NCI-H1694 (cell line): ENCODE data around the gene RASGRP1.

Source experiments
- DNase-seq: peaks from one replicate; lab custom pipeline; 2025; lab: John Stamatoyannopoulos, UW

The RASGRP1 gene

DNA sequence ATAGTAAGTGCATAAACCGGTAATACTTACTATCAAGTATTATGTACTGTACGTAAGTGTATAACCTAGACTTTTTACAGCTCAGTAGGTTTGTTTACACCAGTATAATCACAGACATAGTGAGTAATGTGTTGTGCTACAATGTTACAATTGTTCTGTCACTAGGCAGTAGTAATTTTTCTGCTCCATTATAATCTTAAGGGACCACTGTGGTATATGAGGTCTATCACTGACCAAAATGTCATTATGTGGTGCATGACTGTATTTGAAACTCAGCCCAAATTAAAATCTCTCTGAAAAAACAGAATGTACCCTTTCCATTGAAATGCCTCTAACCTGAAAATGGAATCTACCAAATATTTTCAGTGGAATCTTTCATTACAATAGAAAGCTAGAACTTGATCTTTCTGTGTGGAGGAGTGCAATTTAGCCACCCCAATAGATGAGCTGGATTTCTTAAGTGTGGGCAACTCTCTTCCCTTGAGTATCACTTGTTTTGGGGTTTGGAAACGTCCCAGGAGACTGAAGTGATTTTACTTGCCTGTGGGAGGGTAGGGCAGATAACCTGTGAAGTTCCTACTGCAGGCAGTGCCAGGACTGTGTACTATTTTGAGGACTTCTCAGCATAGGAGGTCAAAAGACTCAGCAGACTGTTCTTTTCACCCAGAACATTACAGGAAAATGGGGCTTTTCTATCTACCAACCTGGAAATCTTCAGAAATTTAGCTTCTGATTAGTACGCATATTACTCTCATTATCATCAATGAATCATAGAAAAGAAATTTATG is 59.7 kb downstream of the RASGRP1 start:
- DNase-seq: no peak

- no peak for DNase-seq
Measured at GRCh38 chr15:38503496-38503895, 61.1 kb downstream of the RASGRP1 start.

- no peak for DNase-seq
Measured at GRCh38 chr15:38499651-38500050, 65.0 kb downstream of the RASGRP1 start.

- DNase-seq: no peak
Measured at GRCh38 chr15:38496151-38496550, 68.5 kb downstream of the RASGRP1 start.

GRCh38 chr15:38490242-38490922 is 74.2 kb downstream of the RASGRP1 start:
- DNase-seq: no peak

DNA sequence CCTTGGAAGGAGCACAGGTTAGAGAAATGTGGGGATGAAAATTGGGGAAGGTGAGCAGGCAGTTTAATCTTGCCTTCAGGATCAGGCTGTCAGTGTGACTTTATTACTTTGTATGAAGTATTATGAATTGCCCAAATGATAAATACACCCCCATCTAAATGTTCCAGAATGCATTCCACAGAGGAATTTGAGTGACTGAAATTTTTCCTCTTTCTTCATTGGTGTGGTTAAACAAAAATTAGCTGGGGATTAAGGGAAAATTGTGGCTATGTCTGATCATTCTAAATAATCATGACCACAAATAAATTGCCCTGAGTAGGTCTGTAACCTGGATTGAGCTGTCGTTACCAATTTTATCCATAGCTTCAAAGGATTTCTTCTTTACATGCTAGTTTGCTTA is 77.2 kb downstream of the RASGRP1 start:
- DNase-seq: no peak

GRCh38 chr15:38486936-38487335 is 77.7 kb downstream of the RASGRP1 start:
- no peak for DNase-seq

DNA sequence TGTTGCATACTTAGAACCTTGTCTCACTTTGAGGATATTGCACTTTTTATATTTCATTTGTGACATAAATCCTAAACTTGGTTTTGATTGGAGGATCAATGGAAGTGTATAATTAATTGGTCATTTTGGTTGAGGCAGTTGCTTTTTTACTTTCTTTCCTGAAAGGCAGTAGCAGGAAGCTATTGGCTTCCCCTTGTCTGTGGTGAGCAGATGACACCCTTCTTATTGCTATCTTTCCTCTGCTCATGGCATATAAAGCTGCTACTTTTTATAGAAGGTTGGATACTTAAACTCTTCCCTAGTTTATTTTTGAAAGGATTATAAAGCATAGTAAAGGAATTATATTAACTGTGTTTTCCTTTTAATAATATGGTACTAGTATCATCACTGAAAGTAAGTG is 82.0 kb downstream of the RASGRP1 start:
- DNase-seq: no peak

GRCh38 chr15:38481761-38482160 is 82.9 kb downstream of the RASGRP1 start:
- DNase-seq: no peak

DNA sequence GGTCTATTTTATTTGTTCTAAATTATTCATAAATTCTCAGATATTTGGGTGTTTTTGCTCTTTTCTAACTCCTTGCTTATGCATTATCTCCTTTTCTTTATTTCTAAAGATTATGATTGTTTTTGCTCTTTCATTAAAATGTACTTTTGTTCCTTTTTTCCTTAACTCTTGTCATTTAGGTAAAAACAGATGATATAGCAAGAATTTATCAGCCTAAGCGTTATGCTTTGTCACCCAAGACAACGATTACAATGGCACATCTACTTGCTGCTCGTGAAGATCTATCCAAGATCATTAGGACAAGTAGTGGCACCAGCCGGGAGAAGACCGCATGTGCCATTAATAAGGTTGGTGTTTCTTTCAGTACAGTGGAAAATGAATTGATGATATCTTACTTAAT is 83.5 kb downstream of the RASGRP1 start:
- DNase-seq: no peak

DNA sequence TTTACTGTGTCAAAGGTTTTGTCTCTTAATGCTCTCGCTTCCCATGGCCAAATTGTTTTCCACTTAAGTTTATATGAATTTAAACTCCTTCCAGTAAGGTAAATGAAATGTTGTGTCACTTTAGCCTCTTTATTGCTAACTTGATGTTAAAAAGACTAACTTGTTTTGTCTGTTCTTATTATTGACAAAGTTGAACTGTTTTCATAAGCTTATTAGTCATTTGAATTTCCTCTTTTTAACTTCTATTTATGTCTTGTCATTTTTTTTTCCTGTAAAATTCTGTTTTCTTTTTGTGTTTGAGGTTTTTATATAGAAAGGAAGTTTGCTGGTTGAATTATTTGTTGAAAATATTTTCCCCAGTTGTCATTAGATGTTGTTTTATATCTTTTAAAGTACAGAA is 84.9 kb downstream of the RASGRP1 start:
- no peak for DNase-seq

DNA sequence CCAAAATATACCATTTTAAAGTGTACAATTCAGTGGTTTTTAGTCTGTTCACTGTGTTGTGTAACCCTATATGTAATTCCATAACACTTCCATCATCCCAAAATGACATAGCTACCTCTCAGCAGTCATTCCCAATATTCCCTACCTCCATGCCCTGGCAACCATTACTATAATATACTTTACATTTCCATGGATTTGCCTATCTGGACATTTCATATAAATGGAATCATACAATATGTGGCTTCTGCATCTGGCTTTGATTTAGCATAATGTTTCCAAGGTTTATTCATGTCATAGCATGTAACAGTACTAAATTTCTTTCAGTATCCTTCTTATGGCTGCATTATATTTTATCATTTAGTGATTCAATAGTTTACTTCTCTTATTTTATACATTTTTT is 85.3 kb downstream of the RASGRP1 start:
- no peak for DNase-seq

- DNase-seq: no peak
Measured at GRCh38 chr15:38477637-38478036, 87.0 kb downstream of the RASGRP1 start.

DNA sequence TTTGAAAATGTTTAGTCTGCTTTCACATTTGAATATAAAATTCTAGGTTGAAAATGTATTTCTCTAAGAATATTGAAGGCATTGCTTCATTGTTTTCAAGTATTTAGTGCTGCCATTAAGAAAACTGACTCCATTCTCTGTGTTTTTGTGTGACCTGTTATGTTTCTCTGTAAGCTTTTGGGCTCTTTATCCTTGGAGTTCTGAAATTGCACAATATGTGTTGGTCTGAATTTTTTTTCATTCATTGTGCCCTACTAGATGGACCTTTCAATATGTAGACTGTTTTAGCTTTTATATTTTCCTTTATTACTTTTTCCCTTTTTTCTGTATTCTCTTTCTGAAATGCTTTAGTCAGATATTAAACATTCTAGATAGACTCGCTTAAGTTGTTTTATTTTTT is 88.5 kb downstream of the RASGRP1 start:
- no peak for DNase-seq

DNA sequence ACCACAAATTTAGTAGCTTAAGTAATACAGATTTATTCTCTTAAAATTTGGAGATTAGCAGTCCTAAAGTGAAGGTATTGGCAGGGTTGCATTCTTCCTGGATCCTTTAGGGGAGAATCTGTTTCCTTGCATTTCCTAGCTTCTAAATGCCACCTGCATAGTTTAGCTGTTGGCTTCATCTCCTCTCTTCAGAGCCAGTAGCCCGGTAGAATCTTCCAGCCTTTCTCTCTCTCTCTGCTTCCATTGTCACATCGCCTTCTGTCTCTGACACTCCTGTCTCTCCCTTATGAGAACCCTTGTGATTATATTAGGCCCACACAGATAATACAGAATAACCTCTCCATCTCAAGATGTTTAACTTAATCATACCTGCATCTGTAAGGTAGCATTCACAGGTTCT is 89.3 kb downstream of the RASGRP1 start:
- no peak for DNase-seq

DNA sequence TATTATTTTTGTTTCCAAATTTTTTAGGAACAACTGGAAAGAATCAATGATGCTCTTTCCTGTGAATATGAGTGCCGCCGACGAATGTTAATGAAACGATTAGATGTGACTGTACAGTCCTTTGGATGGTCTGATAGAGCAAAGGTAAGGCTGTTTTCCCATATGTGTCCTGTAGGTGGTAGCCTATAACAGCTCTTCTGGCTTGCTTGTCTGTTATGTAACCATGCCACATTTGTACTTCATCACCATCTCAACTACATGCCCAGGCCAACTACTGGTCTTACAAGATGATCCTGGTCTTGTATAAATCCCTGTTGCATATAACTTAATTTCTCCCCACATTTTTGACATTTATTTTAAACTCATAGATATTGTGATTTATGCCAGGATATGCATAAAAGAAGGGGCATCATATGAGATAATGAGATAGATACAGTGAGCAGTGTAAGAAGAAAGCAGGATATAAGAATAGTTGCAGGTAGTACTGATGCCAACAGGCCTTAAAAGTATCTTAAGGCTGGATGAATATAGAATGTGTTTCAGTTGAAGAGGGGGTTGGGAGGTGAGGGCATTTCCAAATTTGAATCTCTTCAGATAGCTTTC is 90.4 kb downstream of the RASGRP1 start:
- DNase-seq: peak; percentile 67

GRCh38 chr15:38471974-38472373 is 92.6 kb downstream of the RASGRP1 start:
- no peak for DNase-seq

DNA sequence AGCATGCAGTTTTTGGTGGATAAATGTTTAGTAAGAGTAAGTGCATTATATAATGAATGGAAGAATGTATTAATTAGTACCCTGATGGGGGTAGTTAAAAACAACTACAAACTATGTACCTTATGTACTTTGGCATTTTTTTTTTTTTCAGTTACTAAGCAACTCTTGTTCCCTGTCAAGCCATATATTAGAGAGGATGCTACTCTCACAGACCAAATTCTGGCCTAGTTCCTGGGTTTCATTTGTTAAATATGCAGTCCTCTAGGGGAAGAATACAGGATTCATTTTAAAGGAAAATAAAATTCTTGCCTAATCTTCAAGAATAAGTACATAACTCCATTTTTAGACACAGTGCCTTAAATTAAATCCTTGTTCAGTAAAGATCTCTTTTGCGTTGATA is 93.8 kb downstream of the RASGRP1 start:
- no peak for DNase-seq

DNA sequence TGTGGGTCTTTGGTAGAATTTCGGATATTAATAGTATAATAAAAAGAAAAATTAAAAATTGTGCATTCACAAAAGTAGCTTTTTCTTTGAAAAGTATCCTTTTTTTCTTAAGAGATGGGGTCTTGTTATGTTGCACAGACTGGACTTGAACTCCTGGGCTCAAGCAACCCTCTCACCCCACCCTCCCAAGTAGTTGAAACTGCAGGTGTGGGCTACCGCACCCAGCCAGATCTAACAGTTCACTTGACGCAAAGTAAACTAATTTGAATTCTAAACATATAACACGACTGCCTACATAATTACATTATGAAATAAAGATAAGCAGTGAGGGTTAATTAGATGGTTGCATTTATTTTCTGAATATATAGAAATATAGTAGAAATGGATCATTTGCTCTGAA is 99.9 kb downstream of the RASGRP1 start:
- no peak for DNase-seq

- no peak for DNase-seq
Measured at GRCh38 chr15:38463893-38464292, 100.7 kb downstream of the RASGRP1 start.

- DNase-seq: no peak
Measured at GRCh38 chr15:38461066-38461833, 103.4 kb downstream of the RASGRP1 start.

DNA sequence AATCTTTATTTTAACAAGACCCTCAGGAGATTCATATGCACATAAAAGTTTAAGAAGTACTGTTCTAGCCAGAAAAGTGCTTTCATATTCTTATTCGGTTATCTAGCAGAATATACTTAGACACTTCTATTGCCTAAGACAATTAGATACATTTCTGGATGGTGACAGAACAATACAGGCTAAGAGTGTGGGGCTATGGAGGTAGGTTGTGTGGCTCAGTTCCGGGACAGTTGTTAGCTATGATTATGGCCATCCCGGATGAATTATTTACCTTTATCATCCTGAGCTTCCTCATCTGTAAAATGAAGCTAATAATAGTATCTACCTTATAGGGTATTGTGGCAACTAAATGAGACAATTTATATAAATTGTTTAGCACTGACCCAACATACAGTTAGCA is 104.1 kb downstream of the RASGRP1 start:
- no peak for DNase-seq

- no peak for DNase-seq
Measured at GRCh38 chr15:38459480-38459879, 105.1 kb downstream of the RASGRP1 start.
